Measurements from ENCODE around the gene CST9.

The CST9 gene

GRCh38 chr20:23646106-23646873 is 40.6 kb upstream of the CST9 start:
- Histone ChIP-seq H3K4me1 (ENCODE audit: control insufficient read depth, insufficient read depth, low read length, poor library complexity, severe bottlenecking) (no peaks in the 10 kb centered on the region), H3K4me3 (ENCODE audit: insufficient read depth, low read depth, low read length, poor library complexity, severe bottlenecking) (no peak overlapping the region), H3K27me3 (replicated peaks; ENCODE audit: control insufficient read depth, insufficient read depth, low read length, poor library complexity, severe bottlenecking) (no peaks in the 10 kb centered on the region), H3K9me3 (ENCODE audit: control insufficient read depth, low read length) (no peaks in the 10 kb centered on the region), H3K27ac (ENCODE audit: insufficient read depth, low read length, poor library complexity, severe bottlenecking) (no peak overlapping the region), H3K36me3 (ENCODE audit: control insufficient read depth, insufficient read depth, low read length) (no peaks in the 10 kb centered on the region)
- no peak for DNase-seq

- H3K27ac ChIP-seq (ENCODE audit: insufficient read depth, low read length, poor library complexity, severe bottlenecking) = no peak overlapping the region
- no peaks in the 10 kb centered on the region for H3K9me3 ChIP-seq (ENCODE audit: control insufficient read depth, low read length)
- no peak for DNase-seq
- no peaks in the 10 kb centered on the region for H3K27me3 ChIP-seq (replicated peaks; ENCODE audit: control insufficient read depth, insufficient read depth, low read length, poor library complexity, severe bottlenecking)
- no peaks in the 10 kb centered on the region for H3K4me1 ChIP-seq (ENCODE audit: control insufficient read depth, insufficient read depth, low read length, poor library complexity, severe bottlenecking)
- no peaks in the 10 kb centered on the region for H3K36me3 ChIP-seq (ENCODE audit: control insufficient read depth, insufficient read depth, low read length)
- H3K4me3 ChIP-seq (ENCODE audit: insufficient read depth, low read depth, low read length, poor library complexity, severe bottlenecking) = no peak overlapping the region
These were observed 39.9 kb upstream of the CST9 start for GRCh38 chr20:23645575-23645974.

GRCh38 chr20:23644164-23644563 is 38.4 kb upstream of the CST9 start:
- DNase-seq = no peak
- no peaks in the 10 kb centered on the region for H3K27me3 ChIP-seq (replicated peaks; ENCODE audit: control insufficient read depth, insufficient read depth, low read length, poor library complexity, severe bottlenecking)

GRCh38 chr20:23643659-23644058 is 37.9 kb upstream of the CST9 start:
- H3K4me1 ChIP-seq (ENCODE audit: control insufficient read depth, insufficient read depth, low read length, poor library complexity, severe bottlenecking) = no peaks in the 10 kb centered on the region
- H3K27ac ChIP-seq (ENCODE audit: insufficient read depth, low read length, poor library complexity, severe bottlenecking) = no peak overlapping the region

More at GRCh38 chr20:23644164-23644563, 38.4 kb upstream of the CST9 start:
- H3K36me3 ChIP-seq (ENCODE audit: control insufficient read depth, insufficient read depth, low read length) = no peaks in the 10 kb centered on the region
- H3K4me3 ChIP-seq (ENCODE audit: insufficient read depth, low read depth, low read length, poor library complexity, severe bottlenecking) = no peak overlapping the region
- no peaks in the 10 kb centered on the region for H3K4me1 ChIP-seq (ENCODE audit: control insufficient read depth, insufficient read depth, low read length, poor library complexity, severe bottlenecking)
- H3K9me3 ChIP-seq (ENCODE audit: control insufficient read depth, low read length) = no peaks in the 10 kb centered on the region
- no peak overlapping the region for H3K27ac ChIP-seq (ENCODE audit: insufficient read depth, low read length, poor library complexity, severe bottlenecking)

GRCh38 chr20:23641936-23642751 is 36.4 kb upstream of the CST9 start:
- H3K27ac ChIP-seq (ENCODE audit: insufficient read depth, low read length, poor library complexity, severe bottlenecking) = no peak overlapping the region

More at GRCh38 chr20:23643659-23644058, 37.9 kb upstream of the CST9 start:
- no peak for DNase-seq
- Histone ChIP-seq H3K27me3 (replicated peaks; ENCODE audit: control insufficient read depth, insufficient read depth, low read length, poor library complexity, severe bottlenecking) (no peaks in the 10 kb centered on the region), H3K9me3 (ENCODE audit: control insufficient read depth, low read length) (no peaks in the 10 kb centered on the region), H3K36me3 (ENCODE audit: control insufficient read depth, insufficient read depth, low read length) (no peaks in the 10 kb centered on the region), H3K4me3 (ENCODE audit: insufficient read depth, low read depth, low read length, poor library complexity, severe bottlenecking) (no peak overlapping the region)

GRCh38 chr20:23640671-23641667 is 35.3 kb upstream of the CST9 start:
- H3K4me1 ChIP-seq (ENCODE audit: control insufficient read depth, insufficient read depth, low read length, poor library complexity, severe bottlenecking) = no peaks in the 10 kb centered on the region
- no peak overlapping the region for H3K27ac ChIP-seq (ENCODE audit: insufficient read depth, low read length, poor library complexity, severe bottlenecking)
- no peaks in the 10 kb centered on the region for H3K9me3 ChIP-seq (ENCODE audit: control insufficient read depth, low read length)
- DNase-seq = no peak
- H3K4me3 ChIP-seq (ENCODE audit: insufficient read depth, low read depth, low read length, poor library complexity, severe bottlenecking) = no peak overlapping the region
- H3K36me3 ChIP-seq (ENCODE audit: control insufficient read depth, insufficient read depth, low read length) = no peaks in the 10 kb centered on the region
- H3K27me3 ChIP-seq (replicated peaks; ENCODE audit: control insufficient read depth, insufficient read depth, low read length, poor library complexity, severe bottlenecking) = no peaks in the 10 kb centered on the region

More at GRCh38 chr20:23641936-23642751, 36.4 kb upstream of the CST9 start:
- DNase-seq = no peak
- Histone ChIP-seq H3K27me3 (replicated peaks; ENCODE audit: control insufficient read depth, insufficient read depth, low read length, poor library complexity, severe bottlenecking) (no peaks in the 10 kb centered on the region), H3K9me3 (ENCODE audit: control insufficient read depth, low read length) (no peaks in the 10 kb centered on the region), H3K4me3 (ENCODE audit: insufficient read depth, low read depth, low read length, poor library complexity, severe bottlenecking) (no peak overlapping the region), H3K4me1 (ENCODE audit: control insufficient read depth, insufficient read depth, low read length, poor library complexity, severe bottlenecking) (no peaks in the 10 kb centered on the region), H3K36me3 (ENCODE audit: control insufficient read depth, insufficient read depth, low read length) (no peaks in the 10 kb centered on the region)

- Histone ChIP-seq H3K36me3 (ENCODE audit: control insufficient read depth, insufficient read depth, low read length) (no peaks in the 10 kb centered on the region), H3K27ac (ENCODE audit: insufficient read depth, low read length, poor library complexity, severe bottlenecking) (no peak overlapping the region), H3K4me3 (ENCODE audit: insufficient read depth, low read depth, low read length, poor library complexity, severe bottlenecking) (no peak overlapping the region), H3K4me1 (ENCODE audit: control insufficient read depth, insufficient read depth, low read length, poor library complexity, severe bottlenecking) (no peaks in the 10 kb centered on the region), H3K9me3 (ENCODE audit: control insufficient read depth, low read length) (no peaks in the 10 kb centered on the region), H3K27me3 (replicated peaks; ENCODE audit: control insufficient read depth, insufficient read depth, low read length, poor library complexity, severe bottlenecking) (no peaks in the 10 kb centered on the region)
- no peak for DNase-seq
These were observed 34.4 kb upstream of the CST9 start for GRCh38 chr20:23640018-23640601.

- Histone ChIP-seq H3K27ac (ENCODE audit: insufficient read depth, low read length, poor library complexity, severe bottlenecking) (no peak overlapping the region), H3K36me3 (ENCODE audit: control insufficient read depth, insufficient read depth, low read length) (no peaks in the 10 kb centered on the region), H3K9me3 (ENCODE audit: control insufficient read depth, low read length) (no peaks in the 10 kb centered on the region), H3K4me1 (ENCODE audit: control insufficient read depth, insufficient read depth, low read length, poor library complexity, severe bottlenecking) (no peaks in the 10 kb centered on the region), H3K4me3 (ENCODE audit: insufficient read depth, low read depth, low read length, poor library complexity, severe bottlenecking) (no peak overlapping the region), H3K27me3 (replicated peaks; ENCODE audit: control insufficient read depth, insufficient read depth, low read length, poor library complexity, severe bottlenecking) (no peaks in the 10 kb centered on the region)
- DNase-seq = no peak
These were observed 33.8 kb upstream of the CST9 start for GRCh38 chr20:23639490-23639958.

GRCh38 chr20:23638309-23638708 is 32.6 kb upstream of the CST9 start:
- Histone ChIP-seq H3K36me3 (ENCODE audit: control insufficient read depth, insufficient read depth, low read length) (no peaks in the 10 kb centered on the region), H3K4me1 (ENCODE audit: control insufficient read depth, insufficient read depth, low read length, poor library complexity, severe bottlenecking) (no peaks in the 10 kb centered on the region), H3K27me3 (replicated peaks; ENCODE audit: control insufficient read depth, insufficient read depth, low read length, poor library complexity, severe bottlenecking) (no peaks in the 10 kb centered on the region), H3K9me3 (ENCODE audit: control insufficient read depth, low read length) (no peaks in the 10 kb centered on the region), H3K27ac (ENCODE audit: insufficient read depth, low read length, poor library complexity, severe bottlenecking) (no peak overlapping the region), H3K4me3 (ENCODE audit: insufficient read depth, low read depth, low read length, poor library complexity, severe bottlenecking) (no peak overlapping the region)
- DNase-seq = no peak
